NOMO-1 treated with dmso at 0.1 percent for 144 hours (cell line): ENCODE results near the gene YTHDC2.

ENCODE experiments used
- DNase-seq: peaks from one replicate; lab custom pipeline; 2025; ENCODE audit not compliant: unreplicated experiment; lab: John Stamatoyannopoulos, UW

The YTHDC2 gene

DNA sequence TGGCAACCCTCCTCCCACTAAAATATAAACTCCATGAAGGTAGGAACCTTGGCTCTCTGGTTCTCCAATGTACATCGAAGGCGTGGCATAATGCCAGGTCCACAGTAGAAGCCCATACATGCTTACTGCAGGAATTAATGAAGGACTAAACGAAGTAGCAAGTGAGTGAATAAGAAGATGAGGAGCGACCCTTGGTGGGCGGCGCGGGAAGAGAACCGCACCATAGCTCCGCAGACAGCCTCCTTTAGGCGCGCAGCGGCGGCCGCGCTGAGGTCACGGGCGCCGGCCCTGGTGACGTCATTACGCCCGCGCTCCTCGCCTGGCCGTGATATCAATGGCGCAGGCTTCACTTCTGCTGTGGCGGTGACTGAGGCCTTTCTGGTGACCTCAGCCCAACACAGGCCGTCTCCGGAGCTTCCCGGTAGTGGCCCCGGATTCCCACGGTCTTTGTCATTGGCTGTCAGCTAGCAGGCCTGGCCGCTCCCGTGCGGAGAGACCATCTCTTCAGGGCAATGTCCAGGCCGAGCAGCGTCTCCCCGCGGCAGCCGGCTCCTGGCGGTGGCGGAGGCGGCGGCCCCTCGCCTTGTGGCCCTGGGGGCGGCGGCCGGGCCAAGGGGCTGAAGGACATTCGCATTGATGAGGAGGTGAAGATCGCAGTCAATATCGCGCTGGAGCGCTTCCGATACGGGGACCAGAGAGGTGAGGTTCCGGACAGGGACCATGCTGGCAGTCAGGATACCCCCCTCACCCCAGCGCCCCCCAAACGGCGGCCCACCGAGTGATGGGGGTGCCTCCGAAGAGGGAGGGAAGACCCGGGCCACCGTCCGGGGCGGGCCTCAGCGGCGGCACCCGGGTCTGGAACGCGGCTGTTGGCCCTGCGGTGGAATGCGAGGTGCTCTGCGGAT is at the start of gene YTHDC2:
TSS of gene YTHDC2 (plus strand) at position 311 of the 905 bp plus-strand sequence. CDS start at position 513, 202 bp downstream.
- DNase-seq, result peak; percentile 84

- DNase-seq, result no peak
These were observed 39.3 kb upstream of the YTHDC2 start for GRCh38 chr5:113474100-113474728.

GRCh38 chr5:113478691-113479090 is 34.8 kb upstream of the YTHDC2 start:
- DNase-seq, result no peak

- DNase-seq, result no peak
These were observed 33.3 kb upstream of the YTHDC2 start for GRCh38 chr5:113480243-113480642.

- no peak for DNase-seq
These were observed 26.1 kb upstream of the YTHDC2 start for GRCh38 chr5:113487416-113487780.

- DNase-seq, result no peak
These were observed 25.5 kb upstream of the YTHDC2 start, which contains the start of gene MCC for GRCh38 chr5:113487781-113488644. Gene MCC (minus strand): TSS chr5:113488453.

GRCh38 chr5:113488645-113489184 is 24.8 kb upstream of the YTHDC2 start:
- DNase-seq, result no peak

DNA sequence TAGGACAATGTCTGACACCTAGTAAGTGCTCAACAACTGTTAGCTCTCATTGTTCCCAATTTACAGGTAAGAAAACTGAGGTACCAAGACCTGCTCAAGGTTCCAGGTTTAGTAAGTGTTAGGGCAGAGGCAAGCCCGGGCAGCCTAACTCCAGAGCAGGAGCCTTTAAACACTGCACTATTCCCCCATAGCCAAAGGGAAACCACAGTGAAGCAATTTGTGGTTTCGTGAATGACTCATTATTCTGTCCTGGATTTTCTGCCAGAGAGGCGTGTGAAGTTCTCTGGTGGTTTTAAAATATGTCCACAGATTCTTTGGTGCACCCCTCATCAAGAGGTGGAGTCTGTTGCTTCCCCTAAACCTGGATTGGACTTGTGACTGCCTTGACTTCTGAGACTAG is 24.2 kb upstream of the YTHDC2 start:
- DNase-seq, result peak; percentile 90

GRCh38 chr5:113490317-113490716 is 23.2 kb upstream of the YTHDC2 start:
- DNase-seq, result no peak

GRCh38 chr5:113491022-113491421 is 22.5 kb upstream of the YTHDC2 start:
- no peak for DNase-seq

DNA sequence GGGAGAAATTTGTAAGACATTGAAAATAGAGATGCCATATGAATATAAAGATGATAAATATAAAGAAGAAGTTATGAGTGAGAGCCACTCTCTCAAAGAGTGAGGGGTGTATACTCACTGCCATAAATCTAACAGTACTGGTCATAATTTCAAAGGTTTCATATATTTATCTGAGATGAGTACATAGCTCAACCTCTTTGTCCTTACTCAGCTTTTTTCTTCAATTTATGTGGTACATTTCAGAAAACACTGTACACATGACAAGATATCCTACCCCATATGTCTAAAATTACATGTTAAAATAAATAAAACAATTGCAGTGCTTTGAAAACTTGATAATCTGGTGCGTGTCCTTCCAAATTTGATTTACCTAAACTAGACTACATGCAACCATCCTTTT is 20.0 kb upstream of the YTHDC2 start:
- DNase-seq, result no peak

DNA sequence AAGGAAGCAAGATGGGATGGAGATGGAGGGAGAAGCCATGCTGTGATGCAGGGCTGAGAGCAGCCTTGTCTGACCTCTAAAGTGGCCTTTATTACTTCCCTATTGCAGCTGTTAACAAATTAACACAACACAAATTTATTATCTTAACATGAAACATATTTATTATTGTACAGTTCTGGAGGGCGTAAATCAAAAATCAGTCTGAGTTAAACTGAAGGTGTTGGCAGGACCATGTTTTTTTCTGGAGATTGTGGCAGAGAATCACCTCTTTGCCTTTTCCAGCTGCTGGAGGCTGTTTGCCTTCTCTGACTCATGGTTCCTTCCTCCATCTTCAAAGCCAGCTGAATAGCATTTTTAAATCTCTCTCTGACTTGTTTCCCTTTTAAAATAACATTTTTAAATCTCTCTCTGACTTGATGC is 18.1 kb upstream of the YTHDC2 start:
- no peak for DNase-seq

DNA sequence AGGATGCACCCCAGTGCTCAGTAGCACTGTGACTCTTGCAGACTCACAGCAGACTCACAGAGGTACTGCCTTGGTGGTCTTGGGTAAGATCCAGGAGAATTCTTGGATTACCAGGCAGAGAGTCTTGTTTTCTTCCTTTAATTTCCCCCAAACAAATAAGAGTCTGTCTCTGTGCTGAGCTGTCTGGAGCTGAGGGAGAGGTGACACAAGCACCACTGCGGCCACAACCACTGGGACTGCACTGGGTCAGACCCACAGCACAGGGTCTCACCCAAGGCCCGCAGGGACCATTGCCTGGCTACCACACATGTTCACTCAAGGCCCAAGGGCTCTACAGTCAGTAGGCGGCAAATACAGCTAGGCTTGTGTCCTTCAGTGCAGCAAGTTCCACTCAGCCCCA is 11.4 kb upstream of the YTHDC2 start:
- no peak for DNase-seq

GRCh38 chr5:113503146-113503545 is 10.3 kb upstream of the YTHDC2 start:
- no peak for DNase-seq

DNA sequence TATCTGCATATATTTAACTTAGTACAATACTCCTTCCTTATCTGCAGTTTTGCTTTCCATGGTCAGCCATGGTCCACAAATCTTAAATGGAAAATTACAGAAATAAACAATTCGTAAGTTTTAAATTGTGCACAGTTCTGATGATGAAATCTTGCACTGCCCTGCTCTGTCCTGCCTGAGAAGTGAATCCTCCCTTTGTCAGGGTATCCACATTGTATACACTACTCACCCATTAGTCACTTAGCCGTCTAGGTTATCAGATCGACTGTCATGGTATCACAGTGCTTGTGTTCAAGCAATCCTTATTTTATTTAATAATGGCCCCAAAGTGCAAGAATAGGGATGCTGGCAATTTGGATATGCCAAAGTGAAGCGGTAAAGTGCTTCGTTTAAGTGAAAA is 8.3 kb upstream of the YTHDC2 start:
- no peak for DNase-seq

- DNase-seq, result peak; percentile 93
These were observed 5.9 kb upstream of the YTHDC2 start for GRCh38 chr5:113507601-113508000.

GRCh38 chr5:113508756-113509155 is 4.7 kb upstream of the YTHDC2 start:
- no peak for DNase-seq

GRCh38 chr5:113510836-113511451 is 2.5 kb upstream of the YTHDC2 start:
- DNase-seq, result no peak

DNA sequence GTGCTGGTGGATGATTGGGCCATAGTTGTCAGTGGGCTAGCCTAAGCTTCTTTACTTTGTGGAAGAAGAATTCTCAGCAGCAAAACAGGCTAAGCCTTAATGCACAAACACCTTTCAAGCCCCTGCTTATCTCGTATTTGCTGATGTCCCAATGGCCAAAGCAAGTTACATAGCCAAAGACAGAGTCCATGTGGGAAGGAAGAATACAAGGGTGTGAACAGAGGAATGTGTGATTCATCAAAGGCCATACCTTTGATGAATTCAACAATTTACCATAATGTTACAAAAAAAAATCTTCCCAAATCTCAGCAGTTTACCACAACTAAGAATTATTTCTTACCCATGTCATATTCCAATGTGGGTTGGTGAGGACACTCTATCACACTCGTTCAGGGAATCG is 1.2 kb upstream of the YTHDC2 start:
- no peak for DNase-seq

- no peak for DNase-seq
These were observed 768 bp downstream of the YTHDC2 start for GRCh38 chr5:113514289-113514635.

- DNase-seq, result no peak
These were observed 5.4 kb downstream of the YTHDC2 start for GRCh38 chr5:113518884-113519283.
